IPS-15b (cell line): ENCODE measurements around the gene SOX6.
"Not testable (repeated sequence)": the region's sequence is repeated elsewhere in the genome, so short reads cannot be mapped to it uniquely, and the experiment has no call there.

ENCODE experiments used
- H3K27me3 ChIP-seq: one replicate; pipeline ENCODE4 v1.6.1; 2013; ENCODE audit warnings: low read length; ENCODE audit not compliant: control insufficient read depth, insufficient read depth
- H3K36me3 ChIP-seq: one replicate; pipeline ENCODE4 v1.6.1; 2013; ENCODE audit warnings: low read length; ENCODE audit not compliant: control insufficient read depth, insufficient read depth
- H3K4me1 ChIP-seq: one replicate; pipeline ENCODE4 v1.6.1; 2013; ENCODE audit warnings: mild to moderate bottlenecking, low read length; ENCODE audit not compliant: control insufficient read depth, insufficient read depth
- H3K4me3 ChIP-seq: one replicate; pipeline ENCODE4 v1.5.1; 2013; ENCODE audit warnings: low read depth, low read length
- H3K9ac ChIP-seq: one replicate; pipeline ENCODE4 v1.6.1; 2013; ENCODE audit warnings: low read depth, mild to moderate bottlenecking, low read length
- H3K9me3 ChIP-seq: one replicate; pipeline ENCODE4 v1.6.1; 2013; ENCODE audit warnings: mild to moderate bottlenecking, low read length; ENCODE audit not compliant: control insufficient read depth, insufficient read depth

Gene SOX6

GRCh38 chr11:15929371-15929901 is 426.9 kb downstream of the SOX6 start:
- Histone ChIP-seq H3K9ac (no peak overlapping the region), H3K4me1 (no peaks in the 10 kb centered on the region), H3K4me3 (no peak overlapping the region), H3K36me3 (no peaks in the 10 kb centered on the region), H3K9me3 (no peaks in the 10 kb centered on the region), H3K27me3 (no peaks in the 10 kb centered on the region)

DNA sequence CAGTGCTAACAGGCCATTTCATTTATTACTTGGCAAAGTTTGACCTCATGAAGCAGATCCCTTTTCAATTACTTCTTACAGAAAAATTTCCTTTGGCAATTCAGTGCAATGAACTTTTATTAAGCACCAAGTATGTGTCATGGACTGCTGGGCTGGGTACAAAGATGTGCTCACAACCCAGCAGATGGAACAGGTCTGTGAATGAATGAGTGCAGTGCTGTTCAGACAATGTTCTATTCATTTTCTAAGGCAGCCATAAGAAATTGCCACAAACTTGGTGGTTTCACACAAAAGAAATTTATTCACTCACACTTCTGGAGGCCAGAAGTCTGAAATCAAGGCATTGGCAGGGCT is 428.5 kb downstream of the SOX6 start:
- H3K4me1 ChIP-seq: no peaks in the 10 kb centered on the region

DNA sequence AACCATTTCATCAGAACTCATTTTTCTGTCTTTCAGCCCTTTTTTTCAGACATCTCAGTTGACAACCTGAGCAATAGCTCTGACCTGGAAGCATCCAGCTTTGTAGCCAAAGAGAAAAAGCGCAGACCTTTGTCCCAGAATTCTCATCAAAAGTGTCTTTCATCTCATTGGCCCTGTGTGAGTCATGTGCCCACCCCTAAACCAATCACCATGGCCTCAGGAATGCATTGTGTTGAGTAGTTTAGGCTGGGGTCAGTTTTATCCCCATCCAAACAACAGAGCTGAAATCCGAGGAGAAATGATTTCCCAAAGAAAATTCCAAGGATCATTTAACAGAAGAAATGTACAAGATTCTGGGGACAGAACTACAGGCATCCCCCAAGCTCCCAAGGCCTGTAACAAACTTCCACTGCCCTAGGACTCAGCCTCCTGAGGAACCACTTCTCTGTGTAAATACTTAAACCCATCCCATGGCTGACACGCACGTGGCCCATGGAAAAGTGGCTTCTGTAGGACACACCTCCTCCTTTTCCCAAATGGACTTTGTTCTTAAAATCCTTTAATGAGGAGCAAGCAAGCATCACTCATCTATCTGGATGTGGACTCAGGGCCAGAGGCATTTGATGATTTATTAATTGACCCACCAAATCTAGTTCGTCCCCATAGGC is 429.0 kb downstream of the SOX6 start:
- Histone ChIP-seq H3K4me3 (no peak overlapping the region), H3K36me3 (no peaks in the 10 kb centered on the region), H3K9me3 (no peaks in the 10 kb centered on the region), H3K4me1 (no peaks in the 10 kb centered on the region), H3K9ac (no peak overlapping the region), H3K27me3 (no peaks in the 10 kb centered on the region)

More for the DNA sequence above, 428.5 kb downstream of the SOX6 start:
- H3K4me3 ChIP-seq: no peak overlapping the region
- no peaks in the 10 kb centered on the region for H3K27me3 ChIP-seq
- no peak overlapping the region for H3K9ac ChIP-seq
- no peaks in the 10 kb centered on the region for H3K9me3 ChIP-seq
- no peaks in the 10 kb centered on the region for H3K36me3 ChIP-seq

GRCh38 chr11:15926071-15926470 is 430.3 kb downstream of the SOX6 start:
- no peaks in the 10 kb centered on the region for H3K27me3 ChIP-seq
- no peak overlapping the region for H3K4me3 ChIP-seq
- H3K9ac ChIP-seq: no peak overlapping the region
- H3K36me3 ChIP-seq: no peaks in the 10 kb centered on the region
- no peaks in the 10 kb centered on the region for H3K4me1 ChIP-seq
- no peaks in the 10 kb centered on the region for H3K9me3 ChIP-seq

GRCh38 chr11:15923183-15923582 is 433.2 kb downstream of the SOX6 start:
- Histone ChIP-seq H3K9ac (no peak overlapping the region), H3K9me3 (no peaks in the 10 kb centered on the region), H3K36me3 (no peaks in the 10 kb centered on the region), H3K4me1 (no peaks in the 10 kb centered on the region), H3K4me3 (no peak overlapping the region), H3K27me3 (no peaks in the 10 kb centered on the region)

GRCh38 chr11:15922745-15923144 is 433.6 kb downstream of the SOX6 start:
- H3K4me3 ChIP-seq, H3K27me3 ChIP-seq, H3K4me1 ChIP-seq, H3K36me3 ChIP-seq, H3K9me3 ChIP-seq, H3K9ac ChIP-seq: not testable (repeated sequence)

- H3K27me3 ChIP-seq: no peaks in the 10 kb centered on the region
- no peak overlapping the region for H3K4me3 ChIP-seq
- no peaks in the 10 kb centered on the region for H3K4me1 ChIP-seq
- no peaks in the 10 kb centered on the region for H3K36me3 ChIP-seq
- no peak overlapping the region for H3K9ac ChIP-seq
- H3K9me3 ChIP-seq: no peaks in the 10 kb centered on the region
Measured at GRCh38 chr11:15920856-15921629, 435.3 kb downstream of the SOX6 start.

DNA sequence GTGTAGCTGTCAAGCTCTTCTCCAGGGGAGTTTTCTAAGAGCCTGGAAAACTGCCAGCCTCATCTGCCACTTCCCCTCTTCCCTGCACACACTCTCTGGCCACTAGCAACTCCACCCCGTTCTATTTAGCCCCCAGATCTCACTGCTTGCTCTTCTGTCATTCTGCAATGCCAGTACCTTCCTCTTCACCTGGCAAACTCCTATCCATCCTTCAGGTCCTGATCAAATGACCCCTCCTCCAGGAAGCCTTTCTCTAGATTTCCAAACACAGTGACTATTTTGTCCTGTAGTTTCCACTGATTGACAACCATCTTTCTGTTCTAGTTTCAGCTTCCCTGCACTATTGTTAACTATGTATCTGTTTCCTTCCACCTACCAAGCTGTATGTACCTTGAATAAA is 437.7 kb downstream of the SOX6 start:
- H3K4me3 ChIP-seq: no peak overlapping the region
- no peaks in the 10 kb centered on the region for H3K36me3 ChIP-seq
- H3K4me1 ChIP-seq: no peaks in the 10 kb centered on the region
- H3K9me3 ChIP-seq: no peaks in the 10 kb centered on the region
- no peaks in the 10 kb centered on the region for H3K27me3 ChIP-seq
- H3K9ac ChIP-seq: no peak overlapping the region

DNA sequence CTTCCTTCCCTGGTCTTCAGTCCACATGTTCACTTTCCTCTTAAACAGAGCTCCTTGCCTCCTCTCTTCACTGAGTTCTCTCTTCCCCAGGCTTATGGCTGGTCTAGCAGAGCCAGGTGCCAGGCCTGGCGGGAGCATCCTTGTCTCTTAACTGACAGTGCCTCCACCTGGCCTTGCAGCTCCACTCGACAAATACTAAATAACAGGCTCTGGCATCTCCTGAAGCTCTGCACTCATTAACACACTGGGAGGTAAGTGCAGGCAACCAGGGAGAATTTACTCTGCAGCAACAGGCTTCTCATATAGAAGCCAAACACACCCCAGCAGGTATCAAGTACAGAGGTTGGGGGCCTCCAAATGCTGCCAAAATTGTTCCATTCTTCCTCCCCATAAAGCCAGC is 438.1 kb downstream of the SOX6 start:
- Histone ChIP-seq H3K27me3 (no peaks in the 10 kb centered on the region), H3K9ac (no peak overlapping the region), H3K9me3 (no peaks in the 10 kb centered on the region), H3K36me3 (no peaks in the 10 kb centered on the region), H3K4me3 (no peak overlapping the region), H3K4me1 (no peaks in the 10 kb centered on the region)
